Anterior cingulate cortex (tissue), 58 donors: Measurements from ENCODE around the gene ATG4C.
"Not testable (repeated sequence)": the region's sequence is repeated elsewhere in the genome, so short reads cannot be mapped to it uniquely, and the experiment has no call there.

ENCODE experiments used
- DNase-seq, 58 donors: peaks; one replicate each; lab custom pipeline; 2025; lab: John Stamatoyannopoulos, UW

ATG4C gene

GRCh38 chr1:62783736-62784508 is at the start of gene ATG4C:
TSS of gene ATG4C (plus strand) at chr1:62784132. CDS start at chr1:62803787, 19,655 bp downstream.
- peak; percentile 81 to 100 (median 96) for DNase-seq

- no peak for DNase-seq
Observed at GRCh38 chr1:62735491-62736171, 48.3 kb upstream of the ATG4C start.

- not testable (repeated sequence) for DNase-seq
Observed at GRCh38 chr1:62740701-62741100, 43.2 kb upstream of the ATG4C start.

GRCh38 chr1:62744611-62745577 is 39.0 kb upstream of the ATG4C start:
- no peak for DNase-seq

GRCh38 chr1:62746086-62746808 is 37.7 kb upstream of the ATG4C start:
- peak in 1 of 58 donors; percentile 9 for DNase-seq

- no peak for DNase-seq
Observed at GRCh38 chr1:62746809-62747138, 37.2 kb upstream of the ATG4C start.

GRCh38 chr1:62753031-62753965 is 30.6 kb upstream of the ATG4C start:
- no peak for DNase-seq

GRCh38 chr1:62754938-62755337 is 29.0 kb upstream of the ATG4C start:
- not testable (repeated sequence) for DNase-seq

GRCh38 chr1:62756255-62756884 is 27.6 kb upstream of the ATG4C start:
- DNase-seq, result not testable (repeated sequence)

GRCh38 chr1:62759232-62759875 is 24.6 kb upstream of the ATG4C start:
- not testable (repeated sequence) for DNase-seq

GRCh38 chr1:62760021-62760782 is 23.7 kb upstream of the ATG4C start:
- not testable (repeated sequence) for DNase-seq

GRCh38 chr1:62761223-62761870 is 22.6 kb upstream of the ATG4C start:
- DNase-seq, result not testable (repeated sequence)

GRCh38 chr1:62762027-62762426 is 21.9 kb upstream of the ATG4C start:
- DNase-seq, result not testable (repeated sequence)

GRCh38 chr1:62765981-62766380 is 18.0 kb upstream of the ATG4C start:
- no peak for DNase-seq

GRCh38 chr1:62768551-62768950 is 15.4 kb upstream of the ATG4C start:
- DNase-seq, result not testable (repeated sequence)

- DNase-seq, result no peak
Observed at GRCh38 chr1:62772607-62773295, 11.2 kb upstream of the ATG4C start.
